ENCODE data around the gene SLBP. TPM values are rescaled to one million over a fixed set of nuclear protein-coding genes. Genes with fewer than 3 reads are reported as not detected.
A peak's percentile ranks its signal among the peaks of the same experiment; 100 is the strongest.

The SLBP gene
- total RNA-seq, 2 donors from 2014 or later: 56.4 to 63.1 TPM

DNA sequence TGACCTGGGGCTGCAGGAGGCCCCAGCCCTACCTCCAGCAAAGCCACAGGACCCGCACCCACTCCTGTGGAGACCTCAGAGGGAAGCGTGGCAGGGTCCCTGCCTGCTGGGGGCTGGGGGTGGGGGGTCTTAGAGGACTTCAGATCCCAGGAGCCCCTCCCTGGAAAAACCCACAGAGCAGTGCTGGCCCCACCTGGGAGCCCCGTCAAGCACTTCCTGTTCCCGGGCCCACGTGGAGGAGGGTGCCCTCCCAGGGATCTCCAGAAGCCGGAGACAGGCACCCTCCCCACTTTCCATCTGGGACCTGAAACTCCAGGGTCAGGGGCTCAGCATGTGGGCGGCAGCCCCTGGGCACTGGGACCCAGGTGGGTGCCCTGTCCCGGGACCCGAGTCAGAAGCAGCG, 41.2 kb upstream of the SLBP start:
- Mint-ChIP-seq H3K27me3 (ENCODE audit: low read depth) (no peaks in the 10 kb centered on the region), H3K36me3 (ENCODE audit: insufficient read depth in 2 of 2) (no peaks in the 10 kb centered on the region), H3K27ac (no peak overlapping the region), H3K4me1 (ENCODE audit: low read depth) (no peaks in the 10 kb centered on the region), H3K4me3 (no peak overlapping the region), H3K9me3 (no peaks in the 10 kb centered on the region)
- ATAC-seq (replicated peaks in 1 of 2): no peak
- DNase-seq: no peak

DNA sequence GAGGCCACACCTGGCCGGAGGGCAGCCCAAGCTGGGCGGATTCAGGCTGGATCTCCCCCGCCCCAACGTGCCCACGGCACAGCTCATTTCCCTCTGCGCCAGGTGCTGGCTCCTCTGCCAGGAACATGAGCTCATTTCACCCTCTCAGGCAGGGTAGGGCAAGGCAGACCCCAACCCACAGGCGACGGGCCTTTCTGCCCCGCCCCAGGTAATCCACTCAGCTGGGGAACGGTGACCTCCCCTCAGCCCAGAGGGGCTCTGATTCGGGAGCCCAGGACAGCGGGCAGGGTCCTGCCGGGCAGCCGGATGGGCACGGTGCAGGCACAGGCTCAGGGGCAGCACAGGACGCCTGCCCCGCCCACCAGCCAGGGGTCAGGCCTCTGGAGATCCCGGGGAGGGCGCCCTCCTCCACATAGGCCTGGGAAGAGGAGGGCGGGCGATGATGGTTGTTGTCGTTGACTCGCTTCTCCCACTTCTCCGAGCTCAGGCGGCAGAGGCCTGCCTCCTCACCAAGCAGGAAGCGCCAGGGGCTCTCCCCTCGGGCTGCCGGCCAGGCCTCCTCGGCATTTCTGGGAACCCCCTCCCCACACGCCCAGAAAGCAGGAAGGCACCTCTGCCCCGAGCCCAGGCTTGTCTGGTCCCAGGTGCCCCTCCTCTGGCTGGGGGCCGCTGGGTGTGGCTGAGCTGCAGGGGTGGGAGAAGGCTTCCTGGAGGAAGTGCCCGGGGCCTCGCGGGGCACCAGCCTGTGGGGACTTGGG, 40.3 kb upstream of the SLBP start:
- Mint-ChIP-seq H3K4me3 (peak overlapping the region in 1 of 2 donors; percentile 27), H3K4me1 (ENCODE audit: low read depth) (no peaks in the 10 kb centered on the region), H3K9me3 (no peaks in the 10 kb centered on the region), H3K27ac (no peak overlapping the region), H3K27me3 (ENCODE audit: low read depth) (no peaks in the 10 kb centered on the region), H3K36me3 (ENCODE audit: insufficient read depth in 2 of 2) (no peaks in the 10 kb centered on the region)
- DNase-seq (peak; percentile 49 to 57), ATAC-seq (replicated peaks in 1 of 2) (peak; percentile 26 to 32)

DNA sequence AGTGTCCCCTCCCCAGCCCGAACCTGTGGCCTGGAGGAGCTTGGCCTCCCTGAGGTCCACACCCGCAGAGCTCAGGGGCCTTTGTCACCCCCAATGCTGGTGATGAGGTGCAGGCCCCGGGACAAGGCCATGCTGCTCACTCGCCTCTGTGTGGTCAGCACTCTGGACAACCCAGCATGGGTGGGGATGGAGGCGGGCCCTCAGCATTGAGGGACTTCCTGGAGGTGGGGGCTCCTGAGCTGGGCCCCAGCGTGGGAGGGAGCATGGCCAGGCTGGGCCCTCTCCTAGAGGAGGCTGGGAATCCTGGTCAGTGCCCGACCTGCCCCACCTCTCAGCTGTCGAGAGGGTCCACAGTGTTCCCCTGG, 39.8 kb upstream of the SLBP start:
- Mint-ChIP-seq H3K36me3 (ENCODE audit: insufficient read depth in 2 of 2) (no peaks in the 10 kb centered on the region), H3K27me3 (ENCODE audit: low read depth) (no peaks in the 10 kb centered on the region), H3K4me1 (ENCODE audit: low read depth) (no peaks in the 10 kb centered on the region), H3K9me3 (no peaks in the 10 kb centered on the region), H3K4me3 (no peak overlapping the region), H3K27ac (no peak overlapping the region)
- ATAC-seq (replicated peaks in 1 of 2) (no peak), DNase-seq (no peak)

- no peak overlapping the region for H3K4me3 Mint-ChIP-seq
- H3K4me1 Mint-ChIP-seq (ENCODE audit: low read depth): no peaks in the 10 kb centered on the region
- no peaks in the 10 kb centered on the region for H3K9me3 Mint-ChIP-seq
- DNase-seq (no peak), ATAC-seq (replicated peaks in 1 of 2) (no peak)
- no peaks in the 10 kb centered on the region for H3K27me3 Mint-ChIP-seq (ENCODE audit: low read depth)
- no peaks in the 10 kb centered on the region for H3K36me3 Mint-ChIP-seq (ENCODE audit: insufficient read depth in 2 of 2)
- H3K27ac Mint-ChIP-seq: no peak overlapping the region
These were observed 39.2 kb upstream of the SLBP start for GRCh38 chr4:1751155-1751918.

GRCh38 chr4:1750381-1751154, 38.4 kb upstream of the SLBP start:
- Mint-ChIP-seq H3K4me3 (no peak overlapping the region), H3K27ac (no peak overlapping the region), H3K36me3 (ENCODE audit: insufficient read depth in 2 of 2) (no peaks in the 10 kb centered on the region), H3K9me3 (no peaks in the 10 kb centered on the region), H3K27me3 (ENCODE audit: low read depth) (no peaks in the 10 kb centered on the region), H3K4me1 (ENCODE audit: low read depth) (no peaks in the 10 kb centered on the region)
- ATAC-seq (replicated peaks in 1 of 2) (no peak), DNase-seq (no peak)

DNA sequence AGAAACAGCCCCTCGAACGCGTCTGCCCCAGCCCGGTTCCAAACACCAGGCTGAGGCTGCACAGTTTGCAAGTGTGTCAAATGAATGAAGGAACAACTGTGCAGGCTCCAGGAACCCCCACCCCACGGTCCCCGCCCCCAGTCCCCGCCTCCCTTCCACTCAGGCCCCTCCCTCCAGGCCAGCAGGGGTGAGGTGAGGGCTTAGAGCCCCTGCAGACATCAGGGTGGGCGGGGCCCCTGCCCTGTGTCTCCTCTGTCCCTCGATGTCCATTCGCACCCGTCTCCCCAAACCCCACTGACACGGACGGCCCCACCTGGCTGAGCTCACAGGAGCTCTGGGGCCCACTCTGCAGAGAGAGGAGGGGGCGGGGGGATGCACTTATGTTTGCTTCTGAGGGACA, 37.7 kb upstream of the SLBP start:
- no peak overlapping the region for H3K4me3 Mint-ChIP-seq
- no peaks in the 10 kb centered on the region for H3K9me3 Mint-ChIP-seq
- H3K4me1 Mint-ChIP-seq (ENCODE audit: low read depth): no peaks in the 10 kb centered on the region
- H3K36me3 Mint-ChIP-seq (ENCODE audit: insufficient read depth in 2 of 2): no peaks in the 10 kb centered on the region
- DNase-seq (no peak), ATAC-seq (replicated peaks in 1 of 2) (no peak)
- H3K27me3 Mint-ChIP-seq (ENCODE audit: low read depth): no peaks in the 10 kb centered on the region
- H3K27ac Mint-ChIP-seq: no peak overlapping the region

- Mint-ChIP-seq H3K4me1 (ENCODE audit: low read depth) (no peaks in the 10 kb centered on the region), H3K27me3 (ENCODE audit: low read depth) (no peaks in the 10 kb centered on the region), H3K36me3 (ENCODE audit: insufficient read depth in 2 of 2) (peaks cover 0 to under 1% of the 10 kb centered on the region in 2 donors), H3K4me3 (no peak overlapping the region), H3K9me3 (no peaks in the 10 kb centered on the region), H3K27ac (no peak overlapping the region)
- DNase-seq: no peak
- no peak for ATAC-seq (replicated peaks in 1 of 2)
These were observed 37.3 kb upstream of the SLBP start for GRCh38 chr4:1749370-1749769.

GRCh38 chr4:1748465-1748995, 36.4 kb upstream of the SLBP start:
- DNase-seq: peak; percentile 90 to 91
- H3K4me3 Mint-ChIP-seq: no peak overlapping the region
- H3K27me3 Mint-ChIP-seq (ENCODE audit: low read depth): no peaks in the 10 kb centered on the region
- no peaks in the 10 kb centered on the region for H3K9me3 Mint-ChIP-seq
- ATAC-seq (replicated peaks in 1 of 2): peak; percentile 64 to 67
- no peak overlapping the region for H3K27ac Mint-ChIP-seq
- no peaks in the 10 kb centered on the region for H3K4me1 Mint-ChIP-seq (ENCODE audit: low read depth)
- H3K36me3 Mint-ChIP-seq (ENCODE audit: insufficient read depth in 2 of 2): peaks cover 2 to 4% of the 10 kb centered on the region in 2 donors

- peaks cover 3 to 7% of the 10 kb centered on the region in 2 donors for H3K36me3 Mint-ChIP-seq (ENCODE audit: insufficient read depth in 2 of 2)
- H3K27ac Mint-ChIP-seq: no peak overlapping the region
- H3K9me3 Mint-ChIP-seq: no peaks in the 10 kb centered on the region
- no peak for DNase-seq
- no peak for ATAC-seq (replicated peaks in 1 of 2)
- no peaks in the 10 kb centered on the region for H3K27me3 Mint-ChIP-seq (ENCODE audit: low read depth)
- no peaks in the 10 kb centered on the region for H3K4me1 Mint-ChIP-seq (ENCODE audit: low read depth)
- H3K4me3 Mint-ChIP-seq: no peak overlapping the region
These were observed 35.5 kb upstream of the SLBP start for GRCh38 chr4:1747603-1747967.

DNA sequence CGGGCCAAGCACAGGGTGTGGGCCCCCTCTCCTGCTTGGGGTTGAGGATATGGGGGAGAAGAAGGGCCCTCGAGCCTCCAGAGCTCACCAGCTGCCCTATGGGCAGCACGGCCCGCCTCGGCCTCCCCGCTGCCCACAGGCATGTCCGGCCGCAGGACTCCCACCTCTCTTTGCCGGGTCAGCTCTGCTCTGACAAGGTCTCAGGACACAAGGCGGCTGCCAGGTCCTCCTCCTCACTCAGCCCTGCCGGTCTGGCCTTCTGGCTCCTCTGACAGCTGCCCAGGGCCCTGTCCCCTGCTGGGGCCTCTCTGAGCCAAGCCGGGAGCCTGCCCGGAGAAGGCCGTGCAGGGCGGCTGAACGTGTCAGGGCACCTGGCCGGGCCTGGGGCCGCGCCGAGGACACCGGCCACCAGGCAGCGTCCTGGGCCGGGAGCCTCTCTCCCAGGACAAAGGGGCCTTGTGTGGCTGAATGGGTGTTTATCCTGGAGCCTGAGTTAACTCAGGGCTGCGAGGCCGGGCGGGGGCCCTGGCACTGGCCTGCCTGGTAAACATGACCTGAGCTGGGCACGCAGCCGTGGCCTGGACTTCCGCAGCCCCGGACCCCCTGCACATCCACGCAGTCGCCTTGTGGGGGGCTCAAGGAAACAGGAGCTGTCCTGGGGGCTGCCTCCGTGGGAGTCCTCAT, 34.9 kb upstream of the SLBP start:
- Mint-ChIP-seq H3K27me3 (ENCODE audit: low read depth) (no peaks in the 10 kb centered on the region), H3K36me3 (ENCODE audit: insufficient read depth in 2 of 2) (peaks cover 3 to 7% of the 10 kb centered on the region in 2 donors), H3K9me3 (no peaks in the 10 kb centered on the region), H3K27ac (no peak overlapping the region), H3K4me3 (no peak overlapping the region), H3K4me1 (ENCODE audit: low read depth) (no peaks in the 10 kb centered on the region)
- DNase-seq: no peak
- ATAC-seq (replicated peaks in 1 of 2): no peak

GRCh38 chr4:1746265-1746691, 34.2 kb upstream of the SLBP start:
- DNase-seq (peak; percentile 88 to 89), ATAC-seq (replicated peaks in 1 of 2) (peak; percentile 75 to 76)
- Mint-ChIP-seq H3K36me3 (ENCODE audit: insufficient read depth in 2 of 2) (peaks cover 3 to 7% of the 10 kb centered on the region in 2 donors), H3K4me1 (ENCODE audit: low read depth) (no peaks in the 10 kb centered on the region), H3K27ac (no peak overlapping the region), H3K27me3 (ENCODE audit: low read depth) (no peaks in the 10 kb centered on the region), H3K4me3 (no peak overlapping the region), H3K9me3 (no peaks in the 10 kb centered on the region)

GRCh38 chr4:1745697-1746096, 33.6 kb upstream of the SLBP start:
- Mint-ChIP-seq H3K4me1 (ENCODE audit: low read depth) (peaks cover 4% of the 10 kb centered on the region), H3K4me3 (no peak overlapping the region), H3K27ac (no peak overlapping the region), H3K27me3 (ENCODE audit: low read depth) (no peaks in the 10 kb centered on the region), H3K36me3 (ENCODE audit: insufficient read depth in 2 of 2) (peaks cover 6 to 12% of the 10 kb centered on the region in 2 donors), H3K9me3 (no peaks in the 10 kb centered on the region)
- ATAC-seq (replicated peaks in 1 of 2) (no peak), DNase-seq (no peak)

Data from activated T-cell treated with anti-CD3 and anti-CD28 coated beads, Interleukin-2, amount 50 U/mL, for 72 hours (primary cell).